Uterus (tissue), 2 donors: Measurements from ENCODE around the gene ARID5B.

Experiments
- CTCF ChIP-seq, 4 experiments: fragments of 200-600 bp in 2 of 4; fragments of 450-650 bp in 2 of 4; sonication (generic) in 2 of 4; IDR thresholded peaks; one replicate each; pipeline ENCODE4 v1.5.1; 2016 to 2019; ENCODE audit warnings: antibody characterized with exemption in 4 of 4, mild to moderate bottlenecking in 2 of 4, moderate library complexity in 1 of 4
- POLR2A ChIP-seq, 2 donors: fragments of 450-650 bp; IDR thresholded peaks; one replicate each; pipeline ENCODE4 v1.6.1; 2016; ENCODE audit warnings: antibody characterized with exemption in 2 of 2, mild to moderate bottlenecking in 1 of 2, moderate library complexity in 1 of 2

- TF ChIP-seq CTCF (IDR thresholded peaks at IDR 0.05) (no peak), POLR2A (IDR thresholded peaks at IDR 0.05) (no peak)
These were observed 18.7 kb upstream of the ARID5B start for GRCh38 chr10:61882621-61883370.
